Amygdala (tissue), 56 donors: ENCODE data around the gene RAB40AL.

Source experiments
- DNase-seq, 56 donors: peaks; one replicate each; lab custom pipeline; 2025; lab: John Stamatoyannopoulos, UW

RAB40AL gene

GRCh38 chrX:102978594-102978993 lies 41.5 kb downstream of the RAB40AL start:
- no peak for DNase-seq

DNA sequence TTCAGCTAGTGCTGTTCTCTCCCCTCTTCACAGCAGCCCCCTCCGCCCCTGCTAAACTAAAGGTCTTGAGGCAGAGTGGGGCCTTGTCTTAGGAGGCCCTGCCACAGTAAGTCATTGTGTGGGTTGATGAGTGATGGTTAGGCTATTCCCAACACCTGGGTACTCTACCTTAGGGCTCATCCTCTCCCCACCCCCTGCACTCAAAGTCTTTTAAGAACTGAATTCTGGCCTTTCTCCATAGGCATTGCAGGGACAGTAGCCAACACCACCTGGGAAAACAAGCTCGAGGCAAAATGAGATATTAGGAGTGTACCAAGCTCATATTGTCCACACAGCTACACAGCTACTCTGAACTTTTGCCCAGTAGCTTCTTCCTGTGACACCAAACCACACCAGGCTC lies 42.5 kb downstream of the RAB40AL start:
- DNase-seq = no peak

DNA sequence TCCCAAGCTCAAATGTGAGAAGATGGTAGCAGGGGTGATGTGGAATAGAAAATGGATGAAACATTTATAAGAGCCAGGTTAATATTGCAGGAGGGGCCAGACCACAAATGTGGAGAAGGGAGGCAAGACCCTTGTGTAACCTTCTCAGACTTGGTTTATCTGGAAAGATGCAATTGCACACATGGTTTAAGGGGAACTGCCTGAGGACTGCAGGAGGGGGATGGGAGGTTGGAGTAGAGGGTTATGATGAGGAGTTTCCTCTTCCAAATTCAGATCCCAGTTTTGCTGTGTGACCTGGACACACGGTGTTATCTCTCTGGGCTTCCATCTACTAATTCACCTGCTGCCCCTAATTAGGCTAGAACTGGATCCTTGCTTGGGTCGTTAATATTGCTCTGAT lies 46.1 kb downstream of the RAB40AL start:
- no peak for DNase-seq

DNA sequence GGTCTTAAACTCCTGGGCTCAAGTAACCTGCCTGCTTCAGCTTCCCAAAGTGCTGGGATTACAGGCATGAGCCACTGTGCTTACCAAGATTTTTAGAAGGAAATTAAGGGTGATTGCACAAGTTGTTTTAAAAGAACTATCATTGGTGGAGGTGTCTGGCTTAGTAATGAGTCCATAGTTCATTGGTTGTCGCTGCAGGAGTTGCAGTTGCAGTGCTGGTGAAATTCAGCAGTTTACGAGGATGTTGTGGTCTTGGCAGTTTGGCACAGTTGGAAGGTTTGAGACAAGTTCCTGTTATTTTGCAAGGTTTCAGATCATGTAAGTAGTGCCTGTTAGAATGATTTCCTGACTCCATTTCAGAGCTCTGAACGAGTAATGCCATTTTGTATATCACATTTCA lies 48.1 kb downstream of the RAB40AL start:
- no peak for DNase-seq
